ENCODE data around the gene AUP1.

AUP1 gene

DNA sequence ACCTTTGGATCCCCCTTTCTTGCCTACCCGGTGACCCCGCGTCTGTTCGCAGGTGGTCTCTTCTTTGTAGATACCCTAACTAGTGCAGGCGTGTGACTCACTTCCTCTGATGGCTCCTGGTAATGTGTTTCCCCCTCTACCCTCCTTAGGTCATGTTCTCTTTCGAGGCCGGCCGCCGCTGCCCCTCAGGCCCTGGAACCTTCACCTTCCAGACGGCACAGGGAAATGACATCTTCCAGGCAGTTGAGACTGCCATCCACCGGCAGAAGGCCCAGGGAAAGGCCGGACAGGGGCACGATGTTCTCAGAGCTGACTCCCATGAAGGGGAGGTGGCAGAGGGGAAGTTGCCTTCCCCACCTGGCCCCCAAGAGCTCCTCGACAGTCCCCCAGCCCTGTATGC lies 26.7 kb upstream of the AUP1 start:
- no peak for DNase-seq

DNA sequence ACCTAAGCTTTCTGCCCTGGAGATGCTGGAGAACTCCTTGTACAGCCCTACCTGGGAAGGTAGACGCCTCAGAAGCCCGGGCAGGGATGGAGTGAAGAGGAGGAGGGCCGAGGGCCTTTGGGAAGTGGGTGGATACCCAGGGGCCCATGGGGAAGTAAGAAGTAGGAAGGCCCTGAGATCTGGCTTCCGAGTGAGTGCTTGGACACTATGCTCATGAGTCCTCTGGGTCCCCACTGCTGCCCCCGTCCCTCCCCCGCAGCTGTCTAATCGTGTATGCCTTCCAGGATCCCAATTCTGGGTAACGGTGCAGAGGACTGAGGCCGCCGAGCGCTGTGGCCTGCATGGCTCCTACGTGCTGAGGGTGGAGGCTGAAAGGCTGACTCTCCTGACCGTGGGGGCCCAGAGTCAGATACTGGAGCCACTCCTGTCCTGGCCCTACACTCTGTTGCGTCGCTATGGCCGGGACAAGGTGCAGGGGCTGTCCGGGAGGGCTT lies 26.2 kb upstream of the AUP1 start:
- no peak for DNase-seq

DNA sequence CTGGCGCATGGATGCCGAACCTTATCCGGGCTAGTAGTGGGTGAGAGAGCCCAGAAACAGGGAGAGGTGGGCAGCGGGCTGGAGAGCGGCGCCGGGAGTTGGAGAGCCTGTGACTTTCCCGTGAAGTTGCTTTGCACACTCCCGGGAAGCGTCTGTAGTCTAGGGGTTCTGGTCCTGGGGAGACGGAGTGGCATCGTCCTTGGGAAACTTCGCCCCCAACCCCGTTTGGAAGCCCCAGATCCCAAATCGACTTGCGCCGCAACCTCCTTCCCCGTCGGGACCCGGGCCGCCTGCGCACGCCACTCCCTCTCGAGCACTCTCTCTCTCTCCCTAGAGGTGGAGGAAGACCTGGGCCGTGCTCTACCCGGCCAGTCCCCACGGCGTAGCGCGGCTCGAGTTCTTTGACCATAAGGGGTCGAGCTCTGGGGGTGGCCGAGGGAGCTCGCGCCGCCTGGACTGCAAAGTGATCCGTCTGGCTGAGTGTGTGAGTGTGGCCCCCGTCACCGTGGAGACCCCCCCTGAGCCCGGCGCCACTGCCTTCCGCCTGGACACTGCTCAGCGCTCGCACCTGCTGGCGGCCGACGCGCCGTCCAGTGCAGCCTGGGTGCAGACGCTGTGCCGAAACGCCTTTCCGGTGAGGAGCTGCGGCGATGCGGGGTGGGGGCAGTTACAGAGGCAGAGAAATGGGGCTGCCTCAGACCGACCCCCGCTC lies 25.5 kb upstream of the AUP1 start:
- peak; percentile 49 for DNase-seq

DNA sequence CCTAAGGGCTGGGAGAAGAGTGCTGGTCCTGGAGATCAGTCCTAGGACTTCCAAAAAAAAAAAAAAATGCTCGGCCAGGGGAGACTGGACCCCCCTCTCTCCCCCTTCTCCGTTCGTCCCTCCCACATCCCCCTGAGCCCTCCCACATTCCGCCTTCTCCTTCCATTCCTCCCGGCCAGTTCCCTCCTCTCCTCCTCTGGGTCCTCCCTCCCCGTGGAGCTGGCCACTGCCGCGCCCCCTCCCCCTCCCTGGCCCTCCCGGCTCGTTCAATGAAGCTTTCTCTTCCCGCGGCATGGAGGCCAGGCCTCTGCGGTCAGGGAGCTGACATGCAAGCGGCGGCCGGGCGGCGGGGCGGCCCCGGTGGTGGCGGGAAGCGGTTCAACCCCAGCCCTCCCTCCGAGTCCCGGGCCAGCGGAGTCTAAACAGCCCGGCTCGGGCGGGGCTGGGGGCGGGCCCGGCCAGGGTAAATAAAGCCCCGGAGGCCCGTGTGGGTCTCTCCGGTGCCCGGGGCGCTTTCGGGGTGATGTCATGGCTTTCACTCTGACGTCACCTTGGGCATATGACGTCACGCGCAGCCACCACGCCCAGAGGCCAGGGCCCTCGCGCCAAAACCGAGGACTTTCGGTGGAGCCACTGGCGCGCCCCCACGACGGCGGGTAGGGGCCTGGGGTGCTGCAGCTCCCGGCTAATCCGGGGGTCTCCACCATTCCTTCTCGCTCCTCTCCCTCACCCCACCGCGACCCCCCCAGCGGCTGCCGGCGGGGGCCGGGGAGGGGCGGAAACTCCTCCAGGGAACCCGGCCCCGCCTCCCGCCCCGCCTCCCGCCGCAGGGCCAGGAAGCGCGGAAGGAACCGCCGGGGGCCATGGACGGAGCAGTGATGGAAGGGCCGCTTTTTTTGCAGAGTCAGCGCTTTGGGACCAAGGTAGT lies 24.6 kb upstream of the AUP1 start, which contains the start of the genes DOK1 and LOXL3:
TSS of gene DOK1 (plus strand) at position 829 of the 928 bp plus-strand sequence. CDS start at position 864, 35 bp downstream.
TSS of gene LOXL3 (minus strand) at position 51 of the 928 bp plus-strand sequence. CDS start 1,308 bp downstream, outside the sequence.
- DNase-seq, result peak; percentile 58

DNA sequence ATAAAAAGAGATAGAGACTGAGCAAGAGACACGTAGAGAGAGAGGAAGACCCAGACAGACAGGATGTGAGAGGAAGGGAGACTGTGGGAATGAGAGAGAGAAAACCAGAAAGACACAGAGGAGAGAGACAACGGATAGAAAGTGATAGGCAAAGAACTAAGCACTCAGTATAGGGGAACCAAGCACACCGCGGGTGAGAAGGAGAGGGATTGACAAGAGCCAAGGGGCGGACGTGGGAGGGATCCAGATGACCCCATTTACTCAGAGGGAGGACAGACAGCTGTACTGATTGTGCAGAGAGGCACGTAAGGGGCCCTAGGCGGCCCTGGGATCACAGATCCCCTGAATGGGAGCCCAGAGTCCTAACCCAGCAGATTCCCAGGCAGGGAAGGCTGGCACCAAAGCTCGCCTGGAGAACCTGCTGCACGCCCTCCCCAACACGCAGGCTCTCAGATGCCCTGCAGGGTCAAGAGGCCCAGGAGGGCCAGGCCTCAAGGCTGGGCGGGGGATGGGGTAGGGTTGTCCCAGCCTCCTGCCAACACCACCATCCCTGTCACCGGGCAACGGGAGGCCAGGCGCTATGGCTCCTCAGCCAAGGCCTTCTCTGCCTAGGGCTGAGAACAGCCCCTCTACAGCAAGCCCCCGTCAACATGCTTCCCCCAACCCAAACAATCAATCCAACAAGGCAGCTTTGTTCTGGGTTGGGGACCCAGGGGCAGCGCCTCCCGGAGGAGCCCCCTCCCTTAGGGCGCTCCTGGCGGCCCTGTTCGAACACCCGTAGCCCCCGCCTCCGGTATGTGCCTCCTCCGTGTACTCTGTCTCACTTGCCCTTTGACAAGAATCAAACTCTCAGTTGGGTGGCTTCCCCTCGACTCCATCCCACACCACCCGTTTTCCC lies 23.7 kb upstream of the AUP1 start:
- DNase-seq, result no peak

DNA sequence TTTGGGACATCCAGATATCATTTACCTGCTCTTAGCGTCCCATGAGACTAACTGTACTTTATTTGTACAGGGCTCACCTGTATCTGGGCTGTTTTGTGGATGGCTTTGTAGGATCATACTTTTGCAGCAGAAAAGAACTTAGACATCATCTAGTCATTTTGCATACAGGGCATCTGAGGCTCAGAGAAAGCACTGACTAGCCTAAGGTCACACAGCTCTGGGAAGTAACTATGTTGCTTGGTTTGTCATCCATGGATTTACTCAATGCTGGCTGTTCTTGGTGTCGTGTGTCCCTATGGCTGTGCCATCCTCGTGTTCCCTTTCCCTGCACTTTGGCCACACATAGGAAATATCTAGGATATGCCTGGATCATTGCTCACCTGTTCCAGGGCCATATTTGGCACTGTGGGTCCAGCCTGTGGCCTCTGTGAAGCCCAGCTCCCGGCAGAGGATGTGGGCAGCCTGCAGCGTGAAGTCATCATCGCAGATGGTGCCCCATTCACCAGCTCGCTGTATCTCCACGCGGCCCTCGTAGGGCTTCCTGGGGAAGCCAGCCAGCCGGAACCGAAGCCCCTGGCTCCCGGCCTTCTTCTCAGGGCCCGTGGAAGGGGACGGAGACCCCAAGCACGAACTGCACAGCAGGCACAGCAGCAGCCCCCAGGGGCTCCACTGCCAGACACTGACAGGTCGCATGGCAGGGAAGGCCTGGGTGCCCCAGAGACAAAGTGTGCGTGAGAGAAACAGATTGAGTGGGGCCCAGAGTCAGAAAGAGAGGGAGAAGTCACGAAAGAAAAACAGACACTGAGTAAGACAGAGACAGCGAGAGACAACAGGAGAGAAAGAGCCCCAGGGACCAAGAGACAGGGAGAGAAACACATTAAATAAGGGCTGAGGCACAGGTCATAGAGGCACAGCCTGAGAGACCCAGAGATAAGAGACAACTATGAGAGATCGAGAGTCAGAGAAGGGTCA lies 22.7 kb upstream of the AUP1 start:
- no peak for DNase-seq

DNA sequence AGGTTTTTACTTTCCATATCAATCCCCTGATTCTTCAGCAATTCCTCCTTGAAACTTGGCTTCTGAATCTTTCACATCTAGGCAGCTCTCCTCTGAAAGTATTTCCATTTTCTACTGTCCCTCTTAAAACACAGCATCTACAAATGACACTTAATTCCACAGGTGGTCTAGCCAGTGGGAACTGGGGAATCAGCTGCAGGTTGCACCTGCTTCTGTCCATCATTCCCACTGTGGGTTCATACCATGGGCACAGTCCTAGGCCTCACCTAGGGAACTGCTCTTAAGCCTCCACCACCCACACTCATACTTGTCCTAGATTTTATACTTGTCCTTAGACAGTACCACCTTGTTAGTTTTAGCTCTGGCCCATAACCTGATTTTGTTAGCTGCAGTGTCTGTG lies 22.0 kb upstream of the AUP1 start:
- no peak for DNase-seq

DNA sequence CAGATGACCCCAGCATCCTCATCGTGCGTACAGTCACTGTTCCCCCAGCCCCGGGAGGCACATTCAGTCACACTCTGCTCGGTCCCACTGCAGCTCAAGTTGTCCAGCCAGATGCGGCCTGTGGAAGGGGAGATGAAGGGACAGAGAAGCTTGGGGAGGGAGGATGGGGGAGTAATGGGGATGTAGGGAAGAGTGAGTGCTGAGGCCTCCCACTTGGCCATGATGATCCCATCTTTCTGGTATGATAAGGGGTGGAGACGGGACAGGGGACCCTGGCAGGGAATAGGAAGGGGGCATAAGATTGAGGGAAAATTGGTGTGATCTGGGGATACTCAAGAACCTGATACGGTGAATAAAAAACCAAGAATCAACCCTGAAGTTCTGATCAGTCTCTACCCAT lies 20.7 kb upstream of the AUP1 start:
- DNase-seq, result no peak

DNA sequence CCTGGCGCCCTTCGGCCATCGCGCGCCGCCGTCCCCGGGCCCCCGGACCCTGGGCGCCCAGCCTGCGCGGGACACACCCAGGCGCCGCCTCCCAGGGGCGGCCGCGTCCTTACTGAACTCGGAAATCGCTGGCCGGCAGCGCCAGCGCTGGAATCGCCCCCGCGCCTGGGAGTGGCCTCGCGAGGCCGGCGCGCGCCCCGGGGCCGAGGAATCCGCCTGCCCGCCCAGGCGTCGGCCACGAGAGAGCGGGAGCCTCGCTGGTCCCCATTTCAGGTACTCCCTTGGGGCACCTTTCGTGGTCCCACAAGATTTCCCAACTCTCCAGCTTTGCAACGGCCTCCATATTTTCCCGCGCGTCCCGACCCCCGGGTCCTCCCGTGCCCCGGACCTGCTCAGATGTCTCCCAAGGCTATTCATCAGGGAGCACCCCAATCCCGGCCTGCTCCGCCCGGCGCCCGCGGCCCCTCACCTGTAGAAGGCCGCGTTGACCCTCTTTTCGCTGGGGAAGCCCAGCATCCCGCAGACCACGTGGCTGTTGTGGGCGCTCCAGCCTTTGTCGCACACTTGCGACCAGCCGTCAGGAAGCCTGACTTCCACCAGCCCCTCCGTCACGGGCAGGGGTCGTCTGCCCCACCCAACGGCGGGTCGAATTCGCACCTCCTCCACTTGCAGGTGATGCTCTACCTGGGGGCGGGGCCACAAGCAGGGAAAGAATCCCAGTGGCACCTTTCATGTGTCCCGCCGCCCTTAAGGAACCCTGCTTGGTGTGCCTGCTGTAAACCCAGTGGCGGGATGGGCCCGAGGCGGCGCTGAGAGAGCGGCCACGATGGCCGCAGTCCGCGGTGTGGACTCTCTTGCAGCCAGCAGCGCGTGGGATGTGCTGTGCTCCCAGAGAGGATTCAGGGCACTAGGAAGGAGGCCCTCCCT lies 19.7 kb upstream of the AUP1 start:
- peak; percentile 60 for DNase-seq

DNA sequence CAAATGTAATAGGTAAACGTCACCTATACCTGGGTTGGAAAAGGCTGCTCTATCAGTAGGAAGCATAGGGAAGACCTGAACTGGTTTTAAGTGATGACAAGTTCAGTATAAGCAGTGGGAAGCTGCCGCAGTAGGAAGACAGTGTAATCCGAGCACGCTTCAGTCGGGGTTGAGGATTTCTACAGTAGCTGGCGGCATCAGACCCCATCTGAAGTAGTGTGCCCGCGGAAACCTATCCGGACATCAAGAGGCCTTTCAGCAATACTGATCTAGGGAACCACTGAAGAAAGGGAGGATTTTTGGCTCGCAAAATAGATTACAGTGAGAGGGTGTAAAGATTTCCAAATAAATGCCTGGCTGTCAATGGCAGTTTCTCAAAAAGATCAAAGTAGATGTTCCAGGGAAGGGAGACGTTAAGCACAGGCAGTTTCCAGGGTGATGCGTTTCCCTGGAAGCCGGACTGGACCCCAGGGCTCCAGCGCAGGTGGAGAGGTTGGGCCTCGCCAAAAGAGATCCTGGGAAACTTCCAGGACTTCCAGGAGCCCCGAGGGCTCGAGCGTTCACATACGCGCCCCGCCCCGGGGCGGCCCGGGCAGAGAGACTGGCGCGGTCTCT lies 18.9 kb upstream of the AUP1 start:
- DNase-seq, result peak; percentile 63

DNA sequence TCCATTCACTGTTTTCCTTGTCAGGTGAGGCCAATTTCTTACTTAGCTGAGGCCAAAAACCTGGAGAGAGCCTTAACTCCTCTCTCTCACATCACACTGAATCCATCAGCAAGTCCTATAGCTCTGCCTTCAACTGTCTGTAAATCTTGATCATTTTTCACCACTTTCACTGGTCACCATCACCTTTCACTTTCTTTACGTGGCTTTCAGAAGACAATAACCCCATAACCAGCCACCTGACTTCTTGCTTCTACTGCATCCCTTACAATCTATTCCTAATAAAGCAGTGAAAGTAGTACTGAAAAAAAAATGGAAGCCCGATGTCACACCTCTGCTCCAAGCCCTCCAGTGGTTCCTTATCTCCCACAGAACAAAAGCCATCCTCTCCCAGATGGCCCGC lies 16.5 kb upstream of the AUP1 start:
- DNase-seq, result no peak

DNA sequence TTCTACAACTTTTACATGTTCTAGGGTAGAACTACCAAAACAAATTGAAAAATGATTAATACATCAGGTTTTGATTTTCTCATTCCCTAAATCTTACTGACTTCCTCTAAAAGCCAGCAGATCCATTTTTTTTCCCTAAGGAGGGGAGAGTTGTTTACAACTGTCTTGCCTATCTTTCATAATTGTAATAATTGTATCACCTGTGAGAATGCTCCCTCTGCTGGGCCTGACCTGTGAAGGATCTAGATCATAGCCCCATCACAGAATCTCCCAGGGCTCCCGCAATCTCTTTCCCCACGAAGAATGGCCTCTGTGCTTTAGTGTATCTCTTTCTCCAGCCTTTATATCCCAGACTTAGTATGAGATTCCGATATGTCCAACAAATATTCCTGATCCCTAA lies 15.1 kb upstream of the AUP1 start:
- DNase-seq, result peak; percentile 3

DNA sequence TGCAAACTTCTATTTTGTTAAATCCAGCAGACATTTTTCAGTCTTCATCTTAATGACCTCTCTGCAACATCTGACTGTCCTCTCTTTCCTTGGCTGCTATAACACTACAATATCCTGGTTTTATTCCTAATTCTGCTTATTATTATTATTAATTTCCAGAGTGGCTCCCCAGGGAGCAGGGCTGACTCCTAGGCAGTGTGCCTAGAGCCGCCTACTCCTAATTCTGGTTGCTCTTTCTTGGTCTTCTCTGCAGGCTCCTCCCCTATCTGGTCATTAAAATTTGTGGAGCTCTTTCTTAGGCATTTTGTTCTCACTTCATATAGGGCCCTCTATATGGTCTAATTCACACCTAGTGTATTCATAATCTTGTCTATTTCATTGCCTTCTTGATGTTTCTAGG lies 13.5 kb upstream of the AUP1 start:
- no peak for DNase-seq

DNA sequence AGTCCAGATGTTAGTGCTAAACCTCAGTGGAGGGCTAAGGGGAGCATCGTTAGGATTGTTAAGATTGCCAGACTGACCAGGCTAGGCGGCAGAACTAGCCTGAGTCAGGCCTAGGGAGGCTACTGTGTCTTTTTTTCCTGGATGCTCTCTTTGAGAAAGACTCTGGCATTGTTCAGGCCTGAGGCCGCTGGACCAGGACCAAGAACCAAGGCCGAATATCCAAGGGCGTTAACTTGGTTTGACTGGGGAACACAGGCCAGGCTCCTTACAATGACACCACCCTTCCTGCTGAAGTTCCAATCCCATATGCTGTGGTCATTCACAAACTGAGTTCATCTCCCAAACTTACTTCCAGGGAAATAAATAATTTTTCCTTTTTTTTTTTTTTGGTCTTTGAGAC lies 10.8 kb upstream of the AUP1 start:
- no peak for DNase-seq

DNA sequence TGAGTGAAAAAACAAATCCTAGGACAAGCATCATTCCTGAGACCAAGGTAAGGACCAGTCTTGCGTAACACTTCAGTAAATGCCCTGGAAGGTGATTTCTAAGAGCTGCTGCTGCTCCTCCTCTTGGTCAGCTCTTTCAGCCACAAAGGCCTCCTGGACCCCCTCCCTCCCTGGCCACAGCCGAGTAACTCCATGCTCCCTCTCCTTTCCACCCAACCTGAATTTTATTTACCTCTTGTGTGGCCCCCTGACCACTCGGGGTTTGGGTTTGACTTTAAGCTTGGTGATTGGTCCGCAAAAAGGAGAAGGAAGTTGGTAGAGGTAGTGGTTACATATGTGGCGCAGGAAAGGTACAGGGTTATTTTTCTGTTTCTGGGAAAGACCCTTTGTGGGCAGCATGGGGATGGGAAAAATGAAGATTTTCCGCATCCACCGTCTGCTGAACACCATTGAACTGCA lies 9.4 kb upstream of the AUP1 start:
- DNase-seq, result no peak

DNA sequence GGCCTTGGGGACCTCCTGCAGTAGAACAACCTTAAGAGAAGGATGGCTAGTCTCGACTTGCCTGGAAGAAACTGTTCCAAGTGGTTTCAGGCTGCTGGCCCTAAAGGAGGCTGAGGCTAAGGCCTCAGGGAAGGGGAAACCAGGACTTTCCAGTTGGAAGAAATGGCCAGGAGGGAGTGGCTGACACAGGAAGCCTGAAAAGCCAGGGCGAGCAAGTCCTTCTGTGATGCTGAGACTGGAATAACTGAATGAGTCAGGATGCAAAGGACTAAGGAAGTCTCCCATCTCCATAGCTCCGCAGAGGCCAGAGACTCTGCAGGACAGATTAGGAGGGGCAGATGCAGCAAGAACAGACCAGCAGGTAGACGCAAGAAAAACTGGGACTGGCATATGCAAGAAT lies 7.6 kb upstream of the AUP1 start:
- no peak for DNase-seq

DNA sequence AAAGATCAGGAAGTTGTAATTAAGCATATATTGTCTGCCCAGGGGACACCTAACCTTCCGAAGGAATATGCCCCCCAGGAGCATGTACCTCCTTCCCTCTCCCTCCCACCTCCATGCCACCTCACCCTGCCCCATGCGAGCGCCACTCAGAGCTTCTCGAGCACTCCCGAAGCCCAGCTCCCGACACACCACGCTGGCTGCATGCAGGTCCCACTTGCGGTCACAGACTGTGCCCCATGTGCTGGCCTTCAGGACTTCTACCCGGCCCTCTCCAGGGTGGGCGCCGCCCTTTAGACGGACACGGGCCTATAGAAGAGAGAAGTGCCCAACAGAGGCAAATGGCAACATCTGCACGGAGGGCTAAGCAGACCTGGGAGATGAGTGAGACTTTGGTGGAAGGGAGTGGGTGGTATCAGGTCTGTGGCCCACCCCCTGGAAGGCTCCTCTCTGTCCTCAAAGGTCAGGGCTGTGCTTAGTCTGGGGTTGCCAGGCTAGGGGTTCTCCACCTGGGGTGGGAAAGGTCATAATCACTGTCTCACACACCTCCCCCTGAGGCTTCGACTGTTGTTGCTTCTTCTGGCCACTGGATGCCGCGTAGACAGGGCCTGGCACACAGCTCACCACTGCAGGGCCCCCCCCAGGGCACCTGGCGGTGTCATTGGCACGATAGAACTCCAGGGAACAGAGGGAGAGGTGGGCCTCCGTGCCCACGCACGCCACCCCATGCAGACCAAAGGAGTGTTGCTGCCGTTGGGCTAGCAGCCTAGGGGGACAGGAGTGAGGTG lies 6.9 kb upstream of the AUP1 start:
- DNase-seq, result no peak

DNA sequence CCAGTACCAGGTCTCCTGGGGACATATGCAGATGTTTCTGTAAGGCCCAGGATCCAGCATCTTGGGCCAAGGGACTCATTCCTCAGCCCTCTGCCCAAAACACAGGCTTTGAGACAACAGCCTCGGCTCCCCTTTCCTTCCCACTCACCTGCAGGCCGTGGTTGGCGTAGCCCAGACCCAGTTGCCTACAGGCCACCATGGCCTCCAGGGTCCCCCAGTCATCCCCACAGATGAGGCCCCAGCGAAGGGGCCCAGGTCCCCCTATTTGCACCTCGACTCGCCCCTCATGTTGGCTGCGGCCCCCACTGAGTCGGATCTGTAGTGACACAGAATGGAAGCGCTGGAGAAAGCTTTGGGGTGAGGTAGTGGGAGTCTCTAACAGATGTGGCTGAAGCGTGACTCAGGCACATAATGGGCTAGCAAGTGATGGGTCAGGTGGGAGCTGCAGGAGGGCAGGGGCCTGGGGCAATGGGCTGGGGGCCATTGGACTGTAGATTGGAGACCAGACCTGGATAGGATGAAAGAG lies 6.0 kb upstream of the AUP1 start:
- no peak for DNase-seq

DNA sequence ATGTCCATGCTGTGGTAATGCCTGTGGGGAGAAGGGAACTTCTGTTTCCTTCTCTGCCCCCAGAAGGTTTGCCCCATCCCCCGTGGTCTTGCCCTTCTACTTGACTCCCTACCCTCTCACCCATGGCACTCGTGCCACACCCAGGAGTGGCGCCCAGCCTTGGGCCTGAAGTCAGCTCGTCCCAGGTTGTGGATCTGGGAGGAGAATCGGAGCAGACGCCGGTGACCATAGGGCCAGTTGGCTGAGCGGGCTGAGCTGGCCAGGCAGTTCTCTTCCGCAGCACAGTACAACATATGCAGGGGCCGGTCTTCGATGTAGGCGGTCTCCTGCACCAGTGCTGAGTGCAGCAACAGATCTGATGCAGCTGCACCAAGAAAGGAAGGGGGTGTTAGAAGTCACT lies 4.9 kb upstream of the AUP1 start:
- DNase-seq, result no peak

Data from NCI-H1105 treated with DMSO at 0.1 percent for 48 hours (cell line).